Testis (tissue), 2 donors: ENCODE results near the gene TBC1D1.

ENCODE experiments used
- POLR2A ChIP-seq: fragments of 450-650 bp; IDR thresholded peaks from one replicate; pipeline ENCODE4 v1.6.1; 2017; ENCODE audit warnings: antibody characterized with exemption, mild to moderate bottlenecking, moderate library complexity
- TF ChIP-seq, protein P1 (sequence below), 3 experiments: fragments of 450-650 bp in 2 of 3; fragments of 200-600 bp in 1 of 3; sonication (generic) in 1 of 3; IDR thresholded peaks; one replicate each; pipeline ENCODE4 v1.5.1; 2016 to 2019; ENCODE audit warnings: antibody characterized with exemption in 3 of 3, mild to moderate bottlenecking in 2 of 3, moderate library complexity in 1 of 3

DNA sequence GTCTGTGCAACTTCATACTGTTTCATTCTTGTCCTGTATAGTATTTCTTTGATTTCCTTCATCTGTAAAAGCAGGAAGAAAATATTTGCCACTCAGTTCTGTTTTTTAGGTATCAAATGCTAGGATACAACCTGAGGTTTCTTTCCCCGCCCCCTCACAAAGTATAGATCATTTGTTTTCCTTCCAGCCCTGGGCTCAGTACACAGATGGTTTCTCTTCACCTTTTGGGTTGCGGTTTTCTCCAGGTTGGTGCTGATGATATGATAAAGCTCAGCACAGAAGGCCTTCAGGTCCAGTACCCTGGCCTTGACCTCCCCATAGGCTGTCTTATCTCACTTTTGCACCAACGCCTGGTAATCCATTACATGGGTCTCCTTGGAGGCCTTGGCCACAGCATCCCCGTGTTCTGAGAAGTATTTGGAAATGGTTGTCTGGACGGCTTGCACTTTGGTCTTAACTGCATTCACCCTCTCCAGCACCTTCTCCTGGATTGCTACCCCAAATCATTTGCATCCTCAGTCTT lies 104.5 kb downstream of the TBC1D1 start:
- TF ChIP-seq, protein P1, sequence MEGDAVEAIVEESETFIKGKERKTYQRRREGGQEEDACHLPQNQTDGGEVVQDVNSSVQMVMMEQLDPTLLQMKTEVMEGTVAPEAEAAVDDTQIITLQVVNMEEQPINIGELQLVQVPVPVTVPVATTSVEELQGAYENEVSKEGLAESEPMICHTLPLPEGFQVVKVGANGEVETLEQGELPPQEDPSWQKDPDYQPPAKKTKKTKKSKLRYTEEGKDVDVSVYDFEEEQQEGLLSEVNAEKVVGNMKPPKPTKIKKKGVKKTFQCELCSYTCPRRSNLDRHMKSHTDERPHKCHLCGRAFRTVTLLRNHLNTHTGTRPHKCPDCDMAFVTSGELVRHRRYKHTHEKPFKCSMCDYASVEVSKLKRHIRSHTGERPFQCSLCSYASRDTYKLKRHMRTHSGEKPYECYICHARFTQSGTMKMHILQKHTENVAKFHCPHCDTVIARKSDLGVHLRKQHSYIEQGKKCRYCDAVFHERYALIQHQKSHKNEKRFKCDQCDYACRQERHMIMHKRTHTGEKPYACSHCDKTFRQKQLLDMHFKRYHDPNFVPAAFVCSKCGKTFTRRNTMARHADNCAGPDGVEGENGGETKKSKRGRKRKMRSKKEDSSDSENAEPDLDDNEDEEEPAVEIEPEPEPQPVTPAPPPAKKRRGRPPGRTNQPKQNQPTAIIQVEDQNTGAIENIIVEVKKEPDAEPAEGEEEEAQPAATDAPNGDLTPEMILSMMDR (IDR thresholded peaks at IDR 0.05) = no peak
- TF ChIP-seq POLR2A = no peak
